Measurements from ENCODE around the gene GPR161.

The GPR161 gene

DNA sequence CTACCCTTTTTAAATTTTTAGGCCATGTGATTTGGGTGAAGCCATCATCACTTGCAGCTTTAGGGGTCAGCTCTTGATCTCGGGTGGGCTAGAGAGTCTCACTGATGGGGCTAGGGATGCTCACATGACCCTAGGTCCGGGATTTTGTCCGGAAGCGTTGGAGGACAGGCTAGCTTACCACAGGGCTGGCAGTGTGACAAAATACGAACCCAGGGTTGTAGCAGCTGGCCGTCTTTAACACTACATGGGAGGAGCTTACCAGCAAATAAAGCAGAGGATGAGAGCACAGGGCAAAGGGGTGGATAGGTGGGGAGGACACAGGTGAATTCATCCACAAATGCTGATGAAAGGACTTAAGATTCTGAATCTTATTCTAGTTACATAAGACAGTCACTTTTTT lies 21.9 kb downstream of the GPR161 start:
- no peak overlapping the region for H3K27ac Mint-ChIP-seq
- H3K36me3 Mint-ChIP-seq (ENCODE audit: insufficient read depth): no peaks in the 10 kb centered on the region
- H3K27me3 Mint-ChIP-seq: peaks cover 16 to 27% of the 10 kb centered on the region in 2 donors
- H3K9me3 Mint-ChIP-seq: no peaks in the 10 kb centered on the region
- H3K4me3 Mint-ChIP-seq: no peak overlapping the region
- ATAC-seq (replicated peaks) (no peak), DNase-seq (no peak)
- no peaks in the 10 kb centered on the region for H3K4me1 Mint-ChIP-seq (ENCODE audit: low read depth in 2 of 2)

DNA sequence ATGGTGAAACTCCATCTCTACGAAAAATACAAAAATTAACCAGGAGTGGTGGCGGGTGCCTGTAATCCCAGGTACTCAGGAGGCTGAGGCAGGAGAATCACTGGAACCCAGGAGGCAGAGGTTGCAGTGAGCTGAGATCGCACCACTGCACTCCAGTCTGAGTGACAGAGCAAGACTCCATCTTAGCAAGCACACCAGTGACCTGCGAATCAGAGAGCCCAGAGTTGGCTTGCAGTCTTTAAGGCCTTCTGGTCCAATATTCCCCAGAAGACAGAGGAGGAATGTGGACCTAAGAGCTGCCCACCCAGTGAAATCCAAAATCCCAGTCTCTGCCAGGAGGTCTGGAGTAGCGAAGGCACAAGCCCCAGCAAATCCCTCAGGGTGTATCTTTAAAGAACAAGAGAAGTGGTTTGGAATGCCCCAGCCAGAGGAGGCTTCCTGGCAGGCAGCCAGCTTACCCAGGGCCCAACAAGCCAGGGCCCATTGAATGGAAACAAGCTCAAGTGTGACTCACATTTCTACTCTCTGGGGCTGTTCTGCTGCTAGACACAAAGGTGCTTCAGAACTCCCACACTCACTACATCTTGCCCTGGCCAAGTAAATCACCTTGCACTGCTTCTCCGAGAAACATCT lies 23.9 kb downstream of the GPR161 start:
- H3K36me3 Mint-ChIP-seq (ENCODE audit: insufficient read depth): no peaks in the 10 kb centered on the region
- no peaks in the 10 kb centered on the region for H3K9me3 Mint-ChIP-seq
- no peaks in the 10 kb centered on the region for H3K4me1 Mint-ChIP-seq (ENCODE audit: low read depth in 2 of 2)
- no peak for DNase-seq
- H3K4me3 Mint-ChIP-seq: no peak overlapping the region
- no peak for ATAC-seq (replicated peaks)
- H3K27me3 Mint-ChIP-seq: peaks cover 5 to 18% of the 10 kb centered on the region in 2 donors
- no peak overlapping the region for H3K27ac Mint-ChIP-seq

DNA sequence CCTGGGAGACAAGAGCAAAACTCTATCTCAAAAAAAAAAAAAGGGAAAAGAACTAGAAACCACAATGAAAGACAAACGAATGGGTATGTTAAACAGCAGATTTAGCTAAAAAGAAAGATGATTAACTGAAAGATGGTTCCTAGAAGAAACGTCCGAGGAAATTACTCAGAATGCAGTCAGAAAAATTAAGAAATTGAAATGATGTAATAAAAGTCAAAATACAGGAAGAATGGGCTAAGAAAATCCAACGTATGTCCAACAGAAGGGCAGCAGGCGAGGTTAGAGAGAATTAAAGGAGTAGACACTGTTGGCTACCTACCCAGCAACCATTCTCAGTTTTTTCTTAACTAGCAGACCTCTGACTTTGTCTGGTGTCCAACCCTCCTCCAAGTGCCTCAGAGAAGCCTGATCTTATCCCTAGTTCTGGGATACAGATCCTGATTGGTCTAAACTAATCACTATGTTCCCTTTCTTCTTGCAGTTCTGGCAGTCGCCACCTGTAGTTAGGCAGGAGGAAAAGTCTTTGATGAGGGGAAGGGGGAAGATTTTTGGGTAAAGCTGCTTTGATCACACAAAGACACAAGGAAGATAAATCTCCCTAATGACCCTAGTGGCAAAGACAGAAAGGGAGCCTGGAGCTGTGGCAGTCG lies 25.7 kb downstream of the GPR161 start:
- H3K36me3 Mint-ChIP-seq (ENCODE audit: insufficient read depth): no peaks in the 10 kb centered on the region
- DNase-seq (no peak), ATAC-seq (replicated peaks) (no peak)
- H3K4me1 Mint-ChIP-seq (ENCODE audit: low read depth in 2 of 2): no peaks in the 10 kb centered on the region
- H3K27me3 Mint-ChIP-seq: peaks cover 2 to 13% of the 10 kb centered on the region in 2 donors
- no peak overlapping the region for H3K4me3 Mint-ChIP-seq
- H3K27ac Mint-ChIP-seq: no peak overlapping the region
- no peaks in the 10 kb centered on the region for H3K9me3 Mint-ChIP-seq

DNA sequence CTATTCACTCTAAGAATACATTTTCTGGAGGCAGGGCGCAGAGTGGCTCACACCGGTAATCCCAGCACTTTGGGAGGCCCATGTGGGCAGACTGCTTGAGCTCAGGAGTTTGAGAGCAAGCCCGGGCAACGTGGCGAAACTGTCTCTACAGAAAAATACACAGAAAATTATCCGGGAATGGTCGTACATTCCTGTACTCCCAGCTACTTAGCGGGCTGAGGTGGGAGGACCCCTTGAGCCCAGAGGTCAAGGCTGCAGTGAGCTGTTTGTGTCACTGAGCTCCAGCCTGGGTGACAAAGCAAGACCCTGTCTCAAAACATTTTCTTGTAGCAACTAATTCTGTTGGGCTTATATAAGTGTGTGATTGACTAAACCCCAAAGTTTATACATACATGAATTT lies 30.5 kb downstream of the GPR161 start:
- DNase-seq (no peak), ATAC-seq (replicated peaks) (no peak)
- Mint-ChIP-seq H3K27ac (no peak overlapping the region), H3K4me3 (no peak overlapping the region), H3K36me3 (ENCODE audit: insufficient read depth) (no peaks in the 10 kb centered on the region), H3K9me3 (no peaks in the 10 kb centered on the region), H3K27me3 (peaks cover 28 to 40% of the 10 kb centered on the region in 2 donors), H3K4me1 (ENCODE audit: low read depth in 2 of 2) (no peaks in the 10 kb centered on the region)

DNA sequence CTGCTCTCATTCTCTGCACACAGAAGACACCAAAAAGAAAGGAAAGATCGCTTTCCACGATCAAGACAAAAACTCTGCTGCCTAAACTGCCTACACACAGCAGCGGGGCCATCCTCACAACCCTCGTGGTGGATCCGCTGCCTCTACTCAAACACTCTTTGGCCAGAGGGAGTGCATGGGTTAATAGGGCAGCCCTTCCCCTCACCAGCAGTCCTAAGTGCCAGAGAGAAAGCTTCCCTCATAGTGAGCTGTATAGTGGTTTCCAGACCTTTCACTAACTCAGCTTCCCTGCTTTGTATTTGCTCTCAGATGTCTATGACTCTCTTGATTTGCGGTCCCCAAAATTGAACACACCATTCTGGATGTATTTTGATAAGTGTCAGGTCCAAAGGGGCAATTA lies 30.9 kb downstream of the GPR161 start:
- H3K4me3 Mint-ChIP-seq: no peak overlapping the region
- no peak overlapping the region for H3K27ac Mint-ChIP-seq
- ATAC-seq (replicated peaks): no peak
- no peak for DNase-seq
- H3K36me3 Mint-ChIP-seq (ENCODE audit: insufficient read depth): no peaks in the 10 kb centered on the region
- peaks cover 28 to 40% of the 10 kb centered on the region in 2 donors for H3K27me3 Mint-ChIP-seq
- H3K9me3 Mint-ChIP-seq: no peaks in the 10 kb centered on the region
- H3K4me1 Mint-ChIP-seq (ENCODE audit: low read depth in 2 of 2): no peaks in the 10 kb centered on the region

DNA sequence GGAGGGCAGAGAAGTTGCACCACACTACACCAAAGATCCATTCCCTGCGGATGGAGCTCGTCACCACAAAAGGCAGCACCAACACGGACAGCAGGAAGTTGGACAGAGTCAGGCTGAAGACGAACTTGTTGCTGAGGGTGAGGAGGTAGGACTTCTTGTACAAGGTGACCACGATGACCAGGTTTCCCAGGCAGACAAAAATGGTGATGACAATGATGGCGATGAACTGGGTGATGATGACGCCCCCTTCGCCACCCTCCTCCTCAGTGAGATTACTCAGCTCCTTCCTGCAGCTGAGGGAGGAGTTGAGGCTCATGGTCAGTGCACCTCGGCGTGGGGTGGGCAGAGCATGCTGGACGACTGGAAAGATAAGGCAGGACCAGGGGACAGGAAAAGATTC lies 32.2 kb downstream of the GPR161 start:
- Mint-ChIP-seq H3K27me3 (peaks cover 28 to 40% of the 10 kb centered on the region in 2 donors), H3K27ac (no peak overlapping the region), H3K4me1 (ENCODE audit: low read depth in 2 of 2) (no peaks in the 10 kb centered on the region), H3K9me3 (no peaks in the 10 kb centered on the region), H3K4me3 (no peak overlapping the region), H3K36me3 (ENCODE audit: insufficient read depth) (no peaks in the 10 kb centered on the region)
- DNase-seq (no peak), ATAC-seq (replicated peaks) (no peak)

DNA sequence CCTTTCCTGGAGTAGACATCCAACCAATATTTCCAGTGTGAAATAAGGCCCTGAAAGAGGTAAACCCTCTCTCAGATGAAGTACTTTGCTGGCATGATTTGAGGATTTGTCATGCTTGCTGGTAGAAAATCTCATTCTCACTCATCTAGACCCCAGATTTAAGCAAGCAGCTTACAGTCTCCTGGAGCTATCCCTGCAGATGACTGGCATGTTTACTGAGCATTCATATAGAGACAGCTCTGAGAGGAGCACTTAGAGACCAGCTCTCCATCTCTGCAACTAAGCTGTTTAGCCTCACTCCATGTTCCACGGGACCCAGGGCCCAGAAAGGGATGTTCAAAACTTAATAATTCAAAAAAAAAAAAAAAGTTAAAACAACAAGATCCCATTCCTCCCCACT lies 34.2 kb downstream of the GPR161 start:
- Mint-ChIP-seq H3K4me3 (no peak overlapping the region), H3K27ac (no peak overlapping the region), H3K9me3 (no peaks in the 10 kb centered on the region), H3K27me3 (peaks cover 28 to 39% of the 10 kb centered on the region in 2 donors), H3K36me3 (ENCODE audit: insufficient read depth) (no peaks in the 10 kb centered on the region), H3K4me1 (ENCODE audit: low read depth in 2 of 2) (no peaks in the 10 kb centered on the region)
- ATAC-seq (replicated peaks) (no peak), DNase-seq (no peak)

DNA sequence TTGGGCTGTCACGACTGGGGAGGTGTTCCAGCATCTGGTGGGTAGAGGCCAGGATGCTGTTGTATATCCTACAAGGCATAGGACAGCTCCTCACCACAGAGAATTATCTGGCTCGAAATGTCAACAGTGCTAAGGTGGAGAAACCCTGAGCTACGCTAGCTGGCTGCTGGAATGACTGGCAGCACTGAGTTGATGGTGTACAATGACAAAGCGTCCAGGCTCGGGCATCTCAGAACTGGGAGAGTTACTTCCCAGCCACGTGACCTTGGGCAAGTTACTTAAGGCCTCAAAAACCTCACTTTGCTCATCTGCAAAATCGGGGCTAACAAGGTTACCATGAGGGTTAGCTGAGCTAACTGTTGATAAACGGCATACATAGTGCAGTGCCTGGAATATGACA lies 35.4 kb downstream of the GPR161 start:
- Mint-ChIP-seq H3K36me3 (ENCODE audit: insufficient read depth) (no peaks in the 10 kb centered on the region), H3K27ac (no peak overlapping the region), H3K4me3 (no peak overlapping the region), H3K4me1 (ENCODE audit: low read depth in 2 of 2) (no peaks in the 10 kb centered on the region), H3K27me3 (peaks cover 28 to 31% of the 10 kb centered on the region in 2 donors), H3K9me3 (no peaks in the 10 kb centered on the region)
- DNase-seq (no peak), ATAC-seq (replicated peaks) (no peak)

DNA sequence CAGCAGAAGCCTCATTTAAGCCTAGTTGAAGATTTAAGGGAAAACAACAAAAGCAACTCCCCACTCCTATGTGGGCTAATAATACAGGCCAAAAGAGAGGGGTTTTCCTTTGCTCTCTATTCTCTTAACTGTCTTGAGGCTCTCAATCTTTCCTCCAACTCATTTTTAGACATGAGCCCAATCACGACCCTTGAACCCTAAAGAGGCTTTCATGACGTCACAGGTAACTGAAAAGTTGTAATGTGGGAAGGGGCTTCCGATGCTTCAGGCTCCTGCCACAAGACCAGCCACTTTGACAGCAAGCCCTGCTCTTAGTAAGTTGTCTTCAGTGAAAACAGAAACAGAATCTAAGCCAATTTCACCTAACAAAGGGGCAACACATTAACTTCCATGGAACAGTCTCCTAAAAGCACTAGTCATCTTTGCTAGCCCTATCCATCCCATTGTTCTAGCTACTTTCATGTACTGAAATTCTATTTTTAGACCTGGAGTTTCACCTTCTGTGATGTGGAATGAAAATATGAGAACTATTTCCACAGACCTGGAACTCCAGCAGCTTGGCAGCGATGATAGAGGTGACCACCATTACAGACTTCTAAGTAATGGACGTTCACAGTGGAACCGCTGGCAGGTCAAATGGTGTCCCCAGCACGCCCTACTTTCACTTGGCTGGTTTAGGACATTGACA lies 36.3 kb downstream of the GPR161 start:
- Mint-ChIP-seq H3K4me3 (no peak overlapping the region), H3K9me3 (no peaks in the 10 kb centered on the region), H3K27ac (no peak overlapping the region), H3K4me1 (ENCODE audit: low read depth in 2 of 2) (no peaks in the 10 kb centered on the region), H3K27me3 (peaks cover 20 to 24% of the 10 kb centered on the region in 2 donors), H3K36me3 (ENCODE audit: insufficient read depth) (no peaks in the 10 kb centered on the region)
- no peak for ATAC-seq (replicated peaks)
- no peak for DNase-seq

DNA sequence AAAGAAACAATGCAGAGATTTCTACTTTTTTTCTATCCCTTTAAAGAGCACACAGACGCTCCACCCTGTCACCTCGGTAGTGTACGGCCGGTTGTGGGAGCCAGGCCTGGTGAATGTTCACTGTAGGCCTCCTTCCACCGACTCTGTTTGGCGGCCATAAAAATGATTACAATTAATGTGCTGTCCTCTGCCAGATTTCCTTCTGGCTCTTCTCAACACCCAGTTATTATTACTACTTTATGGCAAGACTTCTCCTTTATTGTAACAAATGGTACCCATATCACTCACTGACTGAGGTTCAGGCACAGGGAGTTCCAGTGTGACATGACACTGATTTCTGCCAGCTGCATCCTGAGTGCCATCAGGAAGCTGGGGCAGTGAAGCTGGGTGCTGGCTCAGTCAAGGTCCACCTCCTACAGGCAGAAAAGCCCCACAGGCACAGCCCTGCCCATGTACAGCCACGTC lies 37.4 kb downstream of the GPR161 start:
- no peaks in the 10 kb centered on the region for H3K9me3 Mint-ChIP-seq
- no peaks in the 10 kb centered on the region for H3K36me3 Mint-ChIP-seq (ENCODE audit: insufficient read depth)
- no peak overlapping the region for H3K4me3 Mint-ChIP-seq
- ATAC-seq (replicated peaks): no peak
- no peak for DNase-seq
- H3K27ac Mint-ChIP-seq: no peak overlapping the region
- H3K27me3 Mint-ChIP-seq: peaks cover 15 to 18% of the 10 kb centered on the region in 2 donors
- H3K4me1 Mint-ChIP-seq (ENCODE audit: low read depth in 2 of 2): no peaks in the 10 kb centered on the region

DNA sequence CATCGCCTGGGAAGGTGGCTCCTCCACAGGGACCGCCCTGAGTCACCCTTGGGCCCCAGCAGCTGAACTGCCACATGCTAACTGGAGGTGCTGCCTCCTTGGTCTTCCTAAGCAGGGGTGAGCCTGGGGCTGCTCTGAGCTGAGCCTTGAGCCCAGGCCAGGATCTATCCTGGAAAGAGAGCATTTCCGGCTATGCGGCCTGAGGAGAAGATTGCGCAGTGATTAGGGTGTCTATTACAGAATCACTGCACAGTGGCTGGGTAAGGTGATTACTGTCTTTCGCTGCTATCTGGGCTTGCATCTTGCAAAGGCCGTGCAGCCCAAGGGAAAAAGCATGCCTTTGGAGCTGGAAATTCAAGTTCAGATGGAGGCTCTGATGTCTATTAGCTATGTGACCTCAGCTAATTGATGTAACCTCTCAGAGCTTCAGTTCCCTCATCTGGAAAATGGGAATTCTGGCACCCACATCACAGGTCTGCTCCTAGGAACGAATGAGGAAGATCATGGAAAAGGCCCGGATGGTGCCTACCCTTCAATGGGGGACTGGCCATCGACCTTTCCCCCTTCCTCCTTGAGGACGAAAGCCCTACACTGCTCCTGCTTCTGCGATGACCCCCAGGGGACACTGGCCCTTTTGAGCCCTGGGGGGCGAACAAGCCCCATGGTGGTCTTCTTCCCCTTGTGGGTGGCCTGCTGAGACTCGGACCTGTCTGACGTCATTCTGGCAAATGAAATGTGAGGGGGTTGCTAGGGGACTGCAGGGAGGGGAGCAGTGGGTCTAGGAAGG lies 38.0 kb downstream of the GPR161 start:
- no peaks in the 10 kb centered on the region for H3K9me3 Mint-ChIP-seq
- ATAC-seq (replicated peaks) (no peak), DNase-seq (no peak)
- H3K27me3 Mint-ChIP-seq: peaks cover 9 to 18% of the 10 kb centered on the region in 2 donors
- no peak overlapping the region for H3K27ac Mint-ChIP-seq
- no peak overlapping the region for H3K4me3 Mint-ChIP-seq
- no peaks in the 10 kb centered on the region for H3K36me3 Mint-ChIP-seq (ENCODE audit: insufficient read depth)
- H3K4me1 Mint-ChIP-seq (ENCODE audit: low read depth in 2 of 2): no peaks in the 10 kb centered on the region

DNA sequence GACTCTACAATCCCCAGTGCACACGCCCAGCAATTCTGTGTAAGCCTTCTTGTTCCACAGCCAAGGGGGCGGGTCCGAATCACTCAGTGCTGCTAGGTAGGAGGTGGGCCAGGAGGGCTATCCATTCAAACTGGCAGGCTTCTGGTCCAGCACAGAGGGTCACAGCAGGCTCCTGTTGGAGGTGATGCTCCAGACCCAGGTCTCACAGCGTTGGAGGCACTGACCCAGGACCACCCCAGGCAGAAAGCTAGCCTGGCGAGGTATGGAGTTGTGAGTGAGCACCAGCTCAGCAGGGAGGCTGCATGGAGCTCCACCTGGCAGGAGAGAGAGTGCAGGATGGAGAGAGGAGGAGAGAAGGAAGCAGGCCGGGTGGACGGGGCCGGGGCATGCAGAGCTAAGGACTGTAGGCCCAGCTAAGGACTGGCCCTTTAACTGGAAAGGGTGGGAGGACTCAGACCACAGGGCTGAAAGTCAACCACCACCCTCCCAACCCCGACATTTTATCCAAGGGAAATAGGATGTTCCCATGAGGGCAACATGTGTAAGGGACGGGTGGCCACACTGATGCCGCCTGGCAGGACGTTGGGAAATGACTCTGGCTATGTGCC lies 38.7 kb downstream of the GPR161 start:
- Mint-ChIP-seq H3K4me1 (ENCODE audit: low read depth in 2 of 2) (no peaks in the 10 kb centered on the region), H3K4me3 (no peak overlapping the region), H3K27me3 (peaks cover 2 to 14% of the 10 kb centered on the region in 2 donors), H3K36me3 (ENCODE audit: insufficient read depth) (no peaks in the 10 kb centered on the region), H3K9me3 (no peaks in the 10 kb centered on the region), H3K27ac (no peak overlapping the region)
- no peak for DNase-seq
- no peak for ATAC-seq (replicated peaks)
